Fibroblast of mammary gland (primary cell): ENCODE measurements around the gene HORMAD2.
A peak's percentile ranks its signal among the peaks of the same experiment; 100 is the strongest.

Experiments used
- DNase-seq: peaks from one replicate; pipeline ENCODE4 v3.0.0-alpha.2; 2010; ENCODE audit warnings: low read depth
- H3K4me3 ChIP-seq: 2 replicates; pipeline ENCODE4 v1.5.1; 2011; ENCODE audit warnings: low read depth, mild to moderate bottlenecking, low read length, moderate library complexity; ENCODE audit not compliant: control insufficient read depth
- TF ChIP-seq, protein P1 (sequence below): conservative IDR thresholded peaks from 2 replicates; pipeline ENCODE4 v1.5.1; 2011; ENCODE audit warnings: low read depth, low read length, inconsistent platforms; ENCODE audit not compliant: control insufficient read depth, insufficient read depth

HORMAD2 gene

DNA sequence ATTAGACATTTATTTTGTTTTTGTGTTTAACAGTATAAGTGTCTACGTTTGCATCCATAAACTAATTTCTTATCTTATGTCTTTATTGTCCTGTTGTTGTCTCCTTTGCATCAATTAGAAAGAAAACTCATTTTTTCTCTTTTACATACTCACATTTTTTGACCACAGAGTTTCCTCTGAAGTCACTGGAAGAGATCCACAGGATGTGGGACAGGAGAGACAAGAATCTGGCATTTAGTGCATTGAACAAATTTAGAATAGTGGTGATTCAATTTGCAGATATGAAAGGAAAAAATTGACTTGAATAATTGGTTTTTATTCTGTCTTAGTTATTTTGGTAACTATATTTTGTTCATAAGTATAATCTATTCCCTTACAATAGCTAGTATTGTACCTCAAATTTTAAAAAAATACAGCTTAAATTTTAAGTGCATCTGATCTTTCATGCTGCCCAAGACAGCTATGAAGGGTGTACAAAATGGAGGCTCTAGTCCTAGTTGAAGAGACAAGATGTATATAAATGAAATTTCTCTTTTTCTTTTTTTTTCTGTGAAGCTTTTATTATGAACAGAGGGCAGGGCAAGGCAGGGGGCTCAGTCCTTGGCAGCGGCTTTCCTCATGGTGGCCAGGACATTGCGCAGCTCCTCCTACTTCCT, 24.4 kb downstream of the HORMAD2 start:
- DNase-seq: peak; percentile 14
- H3K4me3 ChIP-seq: no peak overlapping the region
- TF ChIP-seq, protein P1, sequence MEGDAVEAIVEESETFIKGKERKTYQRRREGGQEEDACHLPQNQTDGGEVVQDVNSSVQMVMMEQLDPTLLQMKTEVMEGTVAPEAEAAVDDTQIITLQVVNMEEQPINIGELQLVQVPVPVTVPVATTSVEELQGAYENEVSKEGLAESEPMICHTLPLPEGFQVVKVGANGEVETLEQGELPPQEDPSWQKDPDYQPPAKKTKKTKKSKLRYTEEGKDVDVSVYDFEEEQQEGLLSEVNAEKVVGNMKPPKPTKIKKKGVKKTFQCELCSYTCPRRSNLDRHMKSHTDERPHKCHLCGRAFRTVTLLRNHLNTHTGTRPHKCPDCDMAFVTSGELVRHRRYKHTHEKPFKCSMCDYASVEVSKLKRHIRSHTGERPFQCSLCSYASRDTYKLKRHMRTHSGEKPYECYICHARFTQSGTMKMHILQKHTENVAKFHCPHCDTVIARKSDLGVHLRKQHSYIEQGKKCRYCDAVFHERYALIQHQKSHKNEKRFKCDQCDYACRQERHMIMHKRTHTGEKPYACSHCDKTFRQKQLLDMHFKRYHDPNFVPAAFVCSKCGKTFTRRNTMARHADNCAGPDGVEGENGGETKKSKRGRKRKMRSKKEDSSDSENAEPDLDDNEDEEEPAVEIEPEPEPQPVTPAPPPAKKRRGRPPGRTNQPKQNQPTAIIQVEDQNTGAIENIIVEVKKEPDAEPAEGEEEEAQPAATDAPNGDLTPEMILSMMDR: no peak

DNA sequence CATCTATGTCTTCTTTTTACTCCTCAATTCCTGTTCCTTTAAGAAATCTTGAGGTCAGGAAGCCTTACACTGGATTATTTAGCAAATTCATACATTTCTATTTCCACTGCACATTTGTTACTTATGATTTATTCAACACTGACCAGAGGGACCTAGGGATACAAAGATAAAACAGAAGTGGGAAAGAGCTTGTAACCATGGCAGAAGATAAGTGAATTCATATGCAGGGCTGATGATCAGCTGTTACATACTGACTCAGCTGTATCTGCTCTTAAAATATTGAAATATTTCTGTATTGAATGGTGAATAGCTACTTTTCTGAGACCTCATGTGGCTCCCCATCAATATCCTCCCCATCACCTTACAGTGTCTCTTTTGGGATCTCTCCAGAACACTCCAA, 25.2 kb downstream of the HORMAD2 start:
- DNase-seq: no peak
- no peak overlapping the region for H3K4me3 ChIP-seq
- TF ChIP-seq, protein P1: no peak

DNA sequence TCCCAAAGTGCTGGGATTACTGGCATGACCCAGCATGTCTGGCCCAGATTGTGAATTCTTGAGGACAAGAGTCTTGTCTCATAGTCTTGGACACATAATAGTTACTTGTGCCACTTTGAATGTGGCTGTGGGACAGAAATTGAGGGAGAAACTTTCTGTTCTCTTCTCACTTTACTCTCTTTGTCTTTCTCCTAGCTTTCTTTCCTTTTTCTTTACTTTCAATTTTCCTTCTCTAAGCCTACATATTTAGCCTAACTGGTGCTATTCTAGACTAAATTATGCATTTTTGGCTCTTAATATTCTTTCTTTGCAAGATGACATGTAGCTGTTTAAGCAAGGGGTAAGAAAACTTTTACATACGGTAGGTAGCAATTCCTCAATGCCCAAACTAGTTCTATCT, 33.2 kb downstream of the HORMAD2 start:
- DNase-seq: no peak
- TF ChIP-seq, protein P1: no peak
- H3K4me3 ChIP-seq: no peak overlapping the region

DNA sequence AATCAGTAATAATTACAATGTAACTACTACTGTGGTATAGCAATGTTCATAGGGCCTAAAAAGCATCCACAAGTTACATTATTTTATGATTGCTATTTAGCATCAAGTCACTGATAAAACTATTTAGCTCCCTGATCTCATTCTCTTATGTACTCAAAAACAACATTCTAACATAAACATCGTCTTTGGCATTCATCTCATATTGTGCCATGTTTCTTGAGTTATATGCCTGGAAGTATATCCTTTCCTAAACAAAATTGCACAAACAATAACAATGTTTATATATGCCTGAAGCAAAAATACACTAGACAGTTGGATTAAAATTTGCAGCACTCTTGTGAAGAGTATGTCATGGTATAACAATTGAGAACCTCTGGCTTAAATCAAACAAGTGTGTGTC, 34.1 kb downstream of the HORMAD2 start:
- H3K4me3 ChIP-seq: no peak overlapping the region
- DNase-seq: no peak
- TF ChIP-seq, protein P1: no peak

DNA sequence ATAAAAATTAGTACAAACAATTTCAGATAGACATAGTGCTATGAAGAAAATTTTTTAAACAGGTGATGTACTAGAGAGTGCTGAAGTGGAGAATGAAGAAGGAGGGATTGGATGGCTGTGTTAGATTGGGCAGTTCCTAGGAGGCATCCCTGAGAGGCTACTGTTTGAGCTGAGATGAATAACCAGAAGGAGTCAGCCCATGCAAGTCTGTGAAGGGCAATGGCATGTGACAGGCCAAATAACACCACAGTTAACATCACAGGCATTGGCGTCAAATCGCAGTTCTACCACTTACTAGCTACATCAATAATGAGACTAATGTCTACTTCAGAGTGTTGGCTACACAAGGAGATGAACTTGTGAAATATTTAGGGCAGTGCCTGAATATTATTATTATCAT, 35.4 kb downstream of the HORMAD2 start:
- no peak overlapping the region for H3K4me3 ChIP-seq
- TF ChIP-seq, protein P1: no peak
- peak; percentile 5 for DNase-seq

DNA sequence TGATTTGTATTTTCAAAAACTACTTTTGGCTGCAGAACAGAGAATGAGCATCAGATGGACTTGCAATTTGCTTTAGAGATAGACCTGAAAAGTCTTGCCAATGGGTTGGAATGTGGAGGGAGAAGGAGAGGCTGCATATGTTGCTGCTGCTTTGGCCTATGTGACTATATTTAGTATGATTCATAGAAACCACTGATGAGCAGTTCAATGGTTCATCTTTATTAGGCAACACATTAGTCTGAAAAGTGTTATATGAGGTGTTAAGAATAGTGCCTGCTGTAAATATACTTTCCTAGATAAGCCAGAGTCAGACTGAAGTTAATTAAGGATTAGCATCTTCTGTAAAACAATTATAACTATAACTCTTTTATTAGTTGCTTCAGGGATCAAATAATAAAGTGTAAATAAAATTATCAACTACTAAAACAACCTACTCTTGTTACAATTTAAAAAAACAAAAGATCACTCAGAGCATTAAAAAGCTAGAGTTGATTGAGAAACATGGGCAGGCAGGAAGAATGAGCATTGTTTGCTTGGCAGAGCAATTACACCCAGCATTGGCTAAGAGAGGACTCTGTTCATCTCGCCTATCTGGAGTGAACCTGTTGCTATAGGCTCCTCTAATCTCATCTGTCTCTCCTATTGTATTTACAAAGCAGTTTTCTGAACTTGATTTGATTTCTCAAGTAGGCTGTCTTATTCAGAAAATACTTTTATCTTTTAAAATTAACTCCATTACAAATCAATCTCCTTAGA, 36.3 kb downstream of the HORMAD2 start:
- no peak overlapping the region for H3K4me3 ChIP-seq
- TF ChIP-seq, protein P1: no peak
- DNase-seq: peak; percentile 70
